Cortex of kidney (tissue), 1 donor: Measurements from ENCODE around the gene CTF1.
"Not testable (repeated sequence)": the region's sequence is repeated elsewhere in the genome, so short reads cannot be mapped to it uniquely, and the experiment has no call there.

Experiments
- DNase-seq: peaks from one replicate; lab custom pipeline; 2025; lab: John Stamatoyannopoulos, UW

CTF1 gene

DNA sequence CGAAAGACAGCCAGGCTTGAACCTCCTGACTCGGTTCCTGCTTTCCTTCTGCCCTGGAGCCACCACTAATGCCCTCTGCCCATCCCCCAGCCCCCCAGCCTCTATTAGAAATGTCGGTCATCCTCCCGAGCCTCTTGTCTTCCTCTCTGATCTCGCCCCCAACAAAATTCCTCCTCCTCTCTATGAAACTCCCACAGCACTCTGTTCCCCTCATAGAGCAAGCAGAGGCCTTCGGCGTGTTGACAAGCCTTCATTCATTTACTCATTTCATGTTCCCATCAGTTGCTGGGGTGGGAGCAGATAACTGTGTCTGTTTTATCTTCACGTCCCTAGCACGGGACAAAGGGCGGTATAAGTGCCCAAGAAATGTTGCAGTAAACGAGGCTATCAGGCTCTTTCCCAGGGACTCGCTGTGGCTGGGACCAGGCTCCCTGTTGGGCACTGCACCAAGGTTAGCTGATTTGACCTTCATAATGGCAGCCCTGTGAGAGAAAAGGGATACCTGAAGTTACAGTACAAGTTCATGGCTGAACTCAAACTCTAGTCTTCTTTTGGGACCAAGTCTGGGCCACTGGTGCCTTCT, 34.7 kb downstream of the CTF1 start:
- DNase-seq: no peak

GRCh38 chr16:30934827-30935557, 38.6 kb downstream of the CTF1 start:
- no peak for DNase-seq

- DNase-seq: no peak
These were observed 41.3 kb downstream of the CTF1 start for GRCh38 chr16:30937692-30938091.

DNA sequence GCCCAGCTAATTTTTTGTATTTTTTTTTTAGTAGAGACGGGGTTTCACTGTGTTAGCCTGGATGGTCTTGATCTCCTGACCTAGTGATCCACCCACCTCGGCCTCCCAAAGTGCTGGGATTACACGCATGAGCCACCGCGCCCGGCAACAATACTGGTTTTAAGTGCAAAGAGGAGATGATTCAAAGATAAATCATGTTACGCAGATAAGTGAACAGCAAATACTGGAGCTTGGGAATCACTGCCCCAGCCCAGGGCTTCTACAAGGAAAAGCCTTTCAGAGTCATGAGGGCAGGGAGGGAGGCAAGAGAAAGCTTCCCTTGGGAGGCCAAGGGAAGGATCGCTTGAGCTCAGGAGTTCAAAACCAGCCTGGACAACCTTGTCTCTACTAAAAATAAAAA, 43.2 kb downstream of the CTF1 start:
- DNase-seq: not testable (repeated sequence)

DNA sequence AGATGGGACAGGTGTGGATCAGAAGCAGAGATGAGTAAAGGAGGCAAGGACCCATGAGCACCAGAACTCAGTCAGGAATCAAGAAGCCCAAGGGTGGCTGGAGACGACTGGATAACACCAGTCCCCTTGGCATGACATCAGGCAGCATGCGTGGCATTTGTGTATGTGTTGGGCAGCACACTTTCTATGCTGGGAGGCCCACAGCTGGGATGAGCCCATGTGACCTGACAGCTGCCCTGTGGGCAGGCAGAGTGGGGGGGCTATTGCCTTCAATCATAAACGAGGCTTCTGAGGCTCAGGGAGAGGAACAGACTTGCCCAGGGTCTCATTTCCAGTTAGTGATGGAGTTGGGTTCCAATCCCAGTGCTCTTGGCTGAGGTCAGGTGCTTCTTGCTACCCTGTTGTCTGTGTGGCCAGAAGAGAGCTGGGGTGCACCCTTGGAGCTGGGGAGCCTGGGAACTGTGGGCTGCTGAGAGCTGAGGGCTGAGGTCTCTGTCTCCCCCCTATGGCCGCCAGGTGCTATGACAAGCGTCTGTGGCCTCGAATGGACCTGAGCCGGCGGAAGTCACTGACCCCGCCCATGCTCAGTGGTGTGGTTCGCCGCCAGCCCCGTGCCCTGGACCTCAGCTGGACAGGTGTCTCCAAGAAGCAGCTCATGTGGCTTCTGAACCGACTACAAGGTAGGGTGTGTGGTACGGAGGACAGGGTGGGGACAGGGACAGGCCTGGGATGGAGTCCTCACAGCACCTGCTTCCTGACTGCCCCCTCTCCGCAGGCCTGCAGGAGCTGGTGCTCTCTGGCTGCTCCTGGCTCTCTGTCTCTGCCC, 45.4 kb downstream of the CTF1 start:
- DNase-seq: no peak

DNA sequence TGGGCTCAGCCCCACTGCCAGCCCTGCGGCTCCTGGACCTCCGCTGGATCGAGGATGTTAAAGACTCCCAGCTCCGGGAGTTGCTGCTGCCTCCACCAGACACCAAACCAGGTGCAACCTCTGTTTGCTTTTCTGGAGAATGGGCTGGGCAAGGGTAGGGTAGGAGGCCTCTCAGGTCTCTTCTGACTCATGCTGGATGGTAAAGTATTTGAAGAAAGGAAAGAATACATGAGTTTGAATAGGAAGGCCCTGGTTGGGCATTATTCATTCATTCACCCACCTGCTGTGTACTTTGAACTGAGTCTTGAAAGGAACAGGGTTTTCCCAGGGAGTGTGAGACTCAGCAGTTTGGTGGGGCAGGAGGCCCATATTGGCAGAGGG, 46.0 kb downstream of the CTF1 start:
- DNase-seq: no peak

- DNase-seq: no peak
These were observed 47.9 kb downstream of the CTF1 start for GRCh38 chr16:30944352-30944751.

GRCh38 chr16:30946671-30947540, 50.5 kb downstream of the CTF1 start:
- DNase-seq: no peak

- DNase-seq: no peak
These were observed 51.1 kb downstream of the CTF1 start for GRCh38 chr16:30947541-30947858.

DNA sequence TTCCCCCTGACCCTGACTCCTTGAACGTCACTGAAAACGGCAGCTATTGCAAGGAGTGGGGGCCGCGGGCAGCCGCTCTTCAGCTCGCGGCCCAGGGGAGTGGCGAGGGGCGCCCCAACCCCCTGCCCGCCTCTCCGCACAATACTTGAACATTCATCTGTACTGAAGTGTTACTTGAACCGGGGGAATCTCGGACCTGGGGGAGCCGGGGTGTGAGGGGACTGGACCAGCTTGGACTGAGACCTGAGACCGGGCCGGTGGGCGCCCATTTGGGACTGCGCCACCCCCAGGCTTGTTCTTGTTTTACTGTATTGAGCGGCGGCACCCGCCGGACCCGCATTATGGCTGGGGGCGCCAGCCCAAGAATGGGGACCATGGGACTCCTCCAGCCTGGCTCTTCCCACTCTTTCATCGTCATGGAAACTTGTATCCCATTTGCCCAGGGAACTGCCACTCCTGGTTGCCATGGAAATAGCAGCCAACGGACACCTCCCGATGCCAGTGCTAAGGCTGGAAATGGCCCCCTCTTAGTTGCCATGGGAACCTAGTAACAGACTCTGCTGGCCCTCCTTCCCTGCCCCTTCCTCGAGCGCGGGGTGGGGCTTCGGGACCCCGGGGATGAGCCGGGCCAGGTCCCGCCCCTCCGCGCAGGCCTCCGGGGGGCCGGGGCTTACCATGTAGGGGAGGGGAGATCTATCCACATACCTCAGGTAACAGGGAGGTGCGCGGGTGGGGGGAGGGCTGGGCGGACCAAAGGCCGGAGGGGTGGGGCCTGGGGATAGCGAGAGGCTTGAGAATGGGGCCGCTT, 51.6 kb downstream of the CTF1 start:
- peak; percentile 50 for DNase-seq

DNA sequence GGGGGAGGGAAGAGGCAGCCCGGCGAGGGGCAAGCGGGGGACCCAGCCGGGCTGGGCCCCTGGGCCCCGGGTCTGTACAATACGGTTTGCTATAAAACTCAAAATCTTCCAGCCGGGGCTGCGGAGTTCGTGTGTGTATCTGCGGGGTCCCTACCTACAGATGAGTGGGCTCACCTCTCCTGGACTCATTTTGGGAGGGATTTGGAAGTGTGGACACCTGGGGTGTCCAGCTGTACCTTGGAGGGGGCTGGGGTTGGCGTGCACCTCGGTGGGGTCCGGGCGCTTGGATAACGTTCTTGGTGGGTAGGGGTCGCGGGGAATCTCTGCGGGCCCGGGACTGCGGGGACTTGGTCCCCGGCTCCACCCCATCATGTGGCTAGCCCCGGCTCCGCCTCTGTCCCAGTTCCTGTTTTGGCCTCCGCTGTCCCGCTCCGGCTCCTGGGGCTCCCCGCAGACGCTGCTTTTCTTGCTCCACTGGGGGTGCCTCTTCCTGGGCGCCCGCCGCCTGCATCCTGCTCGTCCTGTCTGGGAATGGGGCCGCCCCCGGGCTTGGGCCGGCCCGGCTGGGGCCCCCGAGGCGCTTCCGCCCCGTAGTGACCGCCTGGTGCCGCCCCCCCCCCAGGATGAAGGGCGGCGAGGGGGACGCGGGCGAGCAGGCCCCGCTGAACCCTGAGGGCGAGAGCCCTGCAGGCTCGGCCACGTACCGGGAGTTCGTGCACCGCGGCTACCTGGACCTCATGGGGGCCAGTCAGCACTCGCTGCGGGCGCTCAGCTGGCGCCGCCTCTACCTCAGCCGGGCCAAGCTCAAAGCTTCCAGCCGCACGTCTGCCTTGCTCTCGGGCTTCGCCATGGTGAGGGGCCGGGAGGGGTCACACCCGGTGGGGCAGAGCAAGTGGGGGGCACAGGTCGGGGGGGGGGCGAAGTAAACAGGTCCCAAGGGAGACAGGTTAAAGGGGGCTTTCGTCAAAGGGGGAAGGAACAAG, 52.5 kb downstream of the CTF1 start, which contains the start of gene ORAI3:
ORAI3 (plus strand) TSS at position 402 of the 983 bp plus-strand sequence; CDS start at position 624, 222 bp downstream.
- no peak for DNase-seq

- no peak for DNase-seq
These were observed 53.5 kb downstream of the CTF1 start for GRCh38 chr16:30949650-30950515.

- no peak for DNase-seq
These were observed 54.2 kb downstream of the CTF1 start for GRCh38 chr16:30950516-30951065.

DNA sequence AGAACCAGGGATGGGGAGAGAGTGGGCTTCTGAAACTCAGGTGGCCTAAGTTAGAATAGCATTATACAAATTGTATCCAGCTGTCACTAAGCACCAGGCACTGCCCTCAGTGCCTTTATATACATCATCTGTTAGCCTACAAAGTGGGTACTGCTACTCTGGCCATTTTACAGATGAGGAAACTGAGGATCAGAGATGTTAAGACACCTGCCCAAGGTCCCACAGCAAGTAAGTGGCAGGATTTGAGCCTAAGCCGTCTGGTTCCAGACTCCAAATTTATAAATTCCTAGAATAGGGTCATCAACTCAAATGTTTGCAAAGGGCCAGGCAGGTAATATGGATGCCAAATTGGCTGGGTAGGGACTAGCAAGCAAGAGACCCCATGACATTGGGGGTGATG, 54.8 kb downstream of the CTF1 start:
- no peak for DNase-seq

DNA sequence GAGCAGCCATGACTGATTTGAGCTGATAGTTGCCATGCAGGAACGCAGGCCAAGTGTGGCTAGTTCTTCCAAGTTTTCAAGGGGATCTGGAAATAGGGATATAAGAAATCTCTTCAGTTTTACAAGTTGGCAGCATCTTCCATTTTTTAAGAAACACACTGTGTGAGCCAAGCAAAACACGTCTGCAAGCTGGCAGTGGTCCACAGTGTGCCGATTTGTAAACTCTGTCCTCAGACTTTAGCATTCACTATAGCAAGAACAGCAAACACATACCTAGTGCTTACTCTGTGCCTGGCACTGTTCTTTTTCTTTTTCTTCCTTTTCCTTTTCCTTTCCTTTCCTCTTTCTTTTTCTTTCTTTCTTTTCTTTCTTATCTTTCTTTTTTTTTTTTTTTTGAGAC, 55.3 kb downstream of the CTF1 start:
- DNase-seq: no peak

DNA sequence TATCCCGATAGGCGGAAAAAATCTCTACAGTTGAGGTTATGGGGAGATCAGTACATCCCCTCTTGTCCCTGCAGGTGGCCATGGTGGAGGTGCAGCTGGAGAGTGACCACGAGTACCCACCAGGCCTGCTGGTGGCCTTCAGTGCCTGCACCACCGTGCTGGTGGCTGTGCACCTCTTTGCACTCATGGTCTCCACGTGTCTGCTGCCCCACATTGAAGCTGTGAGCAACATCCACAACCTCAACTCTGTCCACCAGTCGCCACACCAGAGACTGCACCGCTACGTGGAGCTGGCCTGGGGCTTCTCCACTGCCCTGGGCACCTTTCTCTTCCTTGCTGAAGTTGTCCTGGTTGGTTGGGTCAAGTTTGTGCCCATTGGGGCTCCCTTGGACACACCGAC, 56.7 kb downstream of the CTF1 start:
- DNase-seq: no peak
